GM19193 (cell line): ENCODE measurements around the gene PWP2.

ENCODE experiments used
- POLR2A ChIP-seq: IDR thresholded peaks from 4 replicates; pipeline ENCODE4 v1.6.1; 2011; ENCODE audit not compliant: insufficient read depth, insufficient read length; ENCODE audit errors: extremely low read depth

Gene PWP2

DNA sequence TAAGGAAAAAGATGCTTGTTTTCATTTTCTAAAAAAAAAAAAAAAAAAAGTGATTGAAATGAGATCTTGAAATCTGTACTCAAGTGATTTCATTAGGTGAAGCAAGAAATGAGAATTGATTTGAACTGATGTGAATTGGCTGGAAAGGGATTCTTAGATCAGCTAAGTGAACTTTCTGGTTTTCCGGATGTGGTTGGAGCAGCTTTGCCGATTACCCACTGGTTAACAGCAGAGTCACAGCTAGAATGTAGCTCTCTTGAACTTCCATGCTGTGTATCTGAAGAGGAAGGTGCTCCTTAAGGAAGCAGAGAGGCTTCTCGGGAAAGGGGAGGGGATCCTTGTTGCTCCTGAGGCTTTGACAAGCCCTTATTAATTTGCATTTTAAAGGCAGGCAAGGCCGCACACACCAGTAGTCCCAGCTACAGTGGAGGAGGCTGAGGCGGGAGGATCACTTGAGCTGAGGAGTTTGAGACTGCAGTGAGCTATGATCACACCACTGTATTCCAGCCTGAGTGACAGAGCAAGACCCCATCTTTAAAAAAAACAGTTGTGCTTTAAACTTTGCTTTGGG, 28.7 kb upstream of the PWP2 start:
- TF ChIP-seq POLR2A: no peak

DNA sequence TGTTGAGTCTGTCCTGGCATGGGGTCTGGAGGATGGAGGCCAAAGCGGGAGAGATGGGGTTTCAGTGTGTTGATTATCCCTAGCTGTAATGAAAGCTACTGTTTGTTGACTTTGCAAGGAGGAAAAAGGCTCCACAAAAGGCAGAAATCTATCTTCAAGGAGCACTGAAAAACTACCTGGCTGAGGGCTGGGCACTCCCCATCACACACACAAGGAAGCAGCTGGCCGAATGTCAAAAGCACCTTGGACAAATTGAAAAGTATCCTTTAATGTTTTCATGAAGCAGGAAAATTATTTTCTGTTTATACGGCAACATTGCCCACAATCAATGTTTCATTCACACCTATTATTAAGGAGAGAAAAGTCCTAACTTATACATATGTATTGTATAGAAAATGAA, 27.8 kb upstream of the PWP2 start:
- no peak for TF ChIP-seq POLR2A

DNA sequence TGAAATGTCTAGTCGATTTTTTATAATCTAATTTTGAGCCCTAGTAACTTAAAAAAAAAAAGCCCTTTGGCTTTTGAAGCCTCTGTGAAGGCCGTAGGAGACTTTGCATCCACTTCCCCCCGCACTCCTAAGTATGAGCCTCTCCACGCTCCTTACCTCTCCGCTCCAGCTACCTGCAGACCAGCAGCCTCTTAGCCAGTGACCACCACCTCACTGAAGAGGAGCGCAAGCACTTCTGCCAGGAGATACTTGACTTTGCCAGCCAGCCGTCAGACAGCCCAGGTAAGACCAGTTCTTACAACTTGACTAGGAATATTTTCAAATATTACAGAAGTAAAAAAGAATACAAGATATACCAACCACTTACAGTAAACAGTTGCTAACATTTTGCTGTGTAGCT, 27.4 kb upstream of the PWP2 start:
- no peak for TF ChIP-seq POLR2A

DNA sequence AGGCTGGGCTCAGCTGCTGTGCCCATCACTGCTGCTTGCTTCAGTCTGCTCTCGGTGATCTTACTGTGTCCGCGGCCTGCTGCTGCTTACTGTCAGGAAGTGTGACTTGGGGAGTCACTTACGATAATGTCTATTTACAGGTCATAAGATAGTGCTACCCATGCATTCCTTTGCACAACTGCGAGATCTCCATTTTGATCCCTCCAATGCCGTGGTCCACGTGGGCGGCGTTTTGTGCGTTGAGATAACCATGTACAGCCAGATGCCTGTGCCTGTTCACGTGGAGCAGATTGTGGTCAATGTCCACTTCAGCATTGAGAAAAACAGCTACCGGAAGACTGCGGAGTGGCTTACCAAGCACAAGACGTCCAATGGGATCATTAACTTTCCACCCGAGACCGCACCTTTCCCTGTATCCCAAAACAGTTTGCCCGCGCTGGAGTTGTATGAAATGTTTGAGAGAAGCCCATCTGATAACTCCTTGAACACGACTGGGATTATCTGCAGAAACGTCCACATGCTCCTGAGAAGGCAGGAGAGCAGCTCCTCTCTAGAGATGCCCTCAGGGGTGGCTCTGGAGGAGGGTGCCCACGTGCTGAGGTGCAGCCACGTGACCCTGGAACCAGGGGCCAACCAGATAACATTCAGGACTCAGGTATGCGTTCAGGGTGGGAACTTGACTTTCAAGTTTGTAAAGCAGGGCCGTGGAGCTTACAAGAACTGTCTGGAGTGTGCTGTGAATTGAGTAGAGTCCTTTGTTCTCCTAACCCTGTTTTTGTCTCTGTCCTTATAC, 24.4 kb upstream of the PWP2 start:
- no peak for TF ChIP-seq POLR2A

DNA sequence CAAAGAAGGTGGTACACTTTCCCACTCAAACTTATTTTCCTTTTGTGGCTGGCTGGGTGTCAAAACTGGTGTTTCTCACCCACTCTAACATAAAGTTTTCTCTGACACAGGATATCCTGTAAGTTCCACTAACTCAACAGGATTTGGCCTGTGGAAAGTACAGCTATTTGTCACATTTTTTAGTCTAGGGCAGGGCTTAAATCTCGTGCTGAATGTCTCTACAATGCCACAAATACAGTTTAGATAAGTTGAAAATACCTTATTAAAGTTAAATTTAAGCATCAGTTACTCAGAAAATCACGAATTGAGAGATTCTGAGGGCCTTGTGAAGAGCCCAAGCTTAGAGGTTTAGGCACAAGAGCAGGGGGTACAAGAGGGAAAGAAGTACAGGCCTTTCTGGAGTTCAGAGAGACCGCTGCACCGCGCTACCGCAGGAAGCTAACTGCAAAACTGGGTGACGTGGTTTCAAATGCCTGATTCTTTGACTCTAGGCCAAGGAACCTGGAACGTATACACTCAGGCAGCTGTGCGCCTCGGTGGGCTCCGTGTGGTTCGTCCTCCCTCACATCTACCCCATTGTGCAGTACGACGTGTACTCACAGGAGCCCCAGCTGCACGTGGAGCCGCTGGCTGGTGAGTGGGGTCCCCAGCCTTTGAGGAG, 23.4 kb upstream of the PWP2 start:
- TF ChIP-seq POLR2A: no peak

DNA sequence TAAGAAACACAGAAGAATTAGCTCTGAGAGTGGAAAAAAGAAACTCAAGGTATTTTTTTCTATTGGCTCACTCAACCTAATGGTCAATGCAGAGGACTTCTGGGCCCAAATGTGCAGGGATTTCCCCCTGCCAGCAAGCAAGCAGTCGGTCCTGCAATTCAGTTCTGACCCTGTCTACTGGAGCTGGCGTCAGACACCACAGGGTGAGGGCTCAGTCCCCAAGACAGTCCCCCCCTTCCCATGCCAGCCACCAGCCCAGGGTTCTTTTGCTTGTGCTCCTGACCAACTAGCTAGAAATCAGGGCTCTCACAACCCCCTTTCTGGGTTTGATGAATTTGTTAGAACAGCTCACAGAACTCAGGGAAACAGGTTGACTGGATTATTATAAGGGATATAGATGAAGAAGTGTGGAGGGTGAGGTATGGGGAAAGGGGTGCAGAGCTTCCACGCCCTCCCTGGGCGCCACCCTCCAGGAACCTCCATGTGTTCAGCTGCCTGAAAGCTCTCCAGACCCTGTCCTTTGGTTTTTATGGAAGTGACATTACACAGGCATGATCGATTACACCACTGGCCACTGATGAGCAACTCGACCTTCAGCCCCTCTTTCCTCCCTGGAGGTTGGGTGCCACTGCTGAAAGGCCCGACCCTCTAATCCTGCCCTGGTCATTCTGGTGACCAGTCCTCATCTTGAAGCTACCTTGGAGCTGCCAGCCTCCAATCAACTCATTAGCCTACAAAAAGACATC, 22.5 kb upstream of the PWP2 start:
- TF ChIP-seq POLR2A: no peak

DNA sequence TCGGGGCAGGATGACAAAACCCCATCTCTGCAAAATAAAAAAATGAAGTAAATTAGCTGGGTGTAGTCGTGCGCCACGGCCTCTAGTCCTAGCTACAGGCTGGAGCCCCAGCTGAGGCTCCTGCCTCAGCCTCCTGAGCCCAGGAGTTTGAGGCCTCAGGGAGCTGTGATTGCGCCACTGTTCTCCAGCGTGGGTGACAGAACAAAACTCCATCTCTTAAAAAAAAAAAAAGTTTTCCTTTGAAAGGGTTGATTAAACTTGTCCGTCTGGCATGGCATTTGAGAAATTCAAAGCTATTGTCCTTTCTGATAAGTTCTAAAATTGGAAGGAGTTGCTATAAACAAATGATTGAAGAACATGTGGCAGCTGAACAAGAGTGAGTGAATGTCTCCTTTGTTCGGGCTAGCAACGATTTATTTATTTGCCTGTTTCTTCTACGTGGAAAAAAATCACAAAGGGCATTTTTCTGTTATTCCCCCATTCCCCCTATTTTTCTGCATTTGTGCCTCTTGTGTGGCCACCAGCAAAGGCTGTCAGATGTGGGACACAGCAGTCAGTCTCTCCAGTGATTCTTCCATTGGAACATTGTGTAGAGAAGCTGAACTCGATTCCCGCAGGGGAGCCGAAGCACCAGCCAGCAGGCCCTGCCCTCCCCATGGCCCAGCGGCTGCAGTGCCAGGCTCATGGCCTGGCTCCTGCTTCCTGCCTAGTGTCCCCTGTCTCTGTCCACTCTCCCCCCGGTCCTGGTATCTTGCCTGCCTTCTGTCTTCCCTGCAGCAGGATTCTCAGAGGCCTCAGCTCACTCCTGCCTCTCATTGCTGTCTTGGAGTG, 21.5 kb upstream of the PWP2 start:
- TF ChIP-seq POLR2A: no peak

GRCh38 chr21:44086636-44087425, 20.4 kb upstream of the PWP2 start:
- no peak for TF ChIP-seq POLR2A

DNA sequence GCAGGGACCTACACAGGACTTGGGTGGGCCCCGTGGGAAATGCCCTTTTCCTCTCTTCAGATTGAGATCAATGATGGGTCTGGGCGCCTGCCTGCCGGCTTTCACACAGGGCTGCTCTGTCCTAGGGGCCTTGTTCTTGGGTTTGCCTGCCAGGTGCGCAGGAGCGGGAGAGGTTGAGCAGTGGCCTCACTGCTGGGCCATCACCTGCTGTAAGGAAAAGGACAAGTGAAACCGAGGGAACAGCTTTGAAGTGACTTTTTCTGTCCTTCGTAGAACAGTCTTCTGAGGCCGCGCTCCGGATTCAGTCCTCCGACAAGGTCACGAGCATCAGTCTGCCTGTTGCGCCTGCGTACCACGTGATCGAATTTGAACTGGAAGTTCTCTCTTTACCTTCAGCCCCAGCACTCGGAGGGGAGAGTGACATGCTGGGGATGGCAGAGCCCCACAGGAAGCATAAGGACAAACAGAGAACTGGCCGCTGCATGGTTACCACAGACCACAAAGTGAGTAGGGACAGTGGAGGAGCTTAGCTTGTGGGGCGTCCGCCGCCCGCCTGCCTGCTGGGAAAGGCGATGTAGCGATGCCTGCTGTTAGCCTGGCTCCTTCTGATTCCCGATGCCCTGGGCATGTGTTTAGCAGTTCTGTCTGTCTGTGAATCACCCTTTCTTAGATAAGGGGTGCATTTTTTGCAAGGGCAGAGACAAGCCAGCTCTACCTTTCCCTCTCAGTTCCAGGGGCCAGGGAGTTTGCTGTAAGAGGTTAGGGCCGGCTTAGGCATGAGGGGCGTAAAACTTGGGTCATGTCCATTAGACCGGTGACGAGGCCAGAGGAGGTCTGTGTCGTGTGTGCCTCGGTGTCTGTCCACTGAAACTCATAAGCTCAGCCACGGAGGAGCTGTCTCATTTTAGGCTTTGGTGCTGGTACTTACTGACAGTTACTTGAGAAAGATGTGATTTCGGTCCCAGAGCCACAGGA, 19.5 kb upstream of the PWP2 start:
- no peak for TF ChIP-seq POLR2A

DNA sequence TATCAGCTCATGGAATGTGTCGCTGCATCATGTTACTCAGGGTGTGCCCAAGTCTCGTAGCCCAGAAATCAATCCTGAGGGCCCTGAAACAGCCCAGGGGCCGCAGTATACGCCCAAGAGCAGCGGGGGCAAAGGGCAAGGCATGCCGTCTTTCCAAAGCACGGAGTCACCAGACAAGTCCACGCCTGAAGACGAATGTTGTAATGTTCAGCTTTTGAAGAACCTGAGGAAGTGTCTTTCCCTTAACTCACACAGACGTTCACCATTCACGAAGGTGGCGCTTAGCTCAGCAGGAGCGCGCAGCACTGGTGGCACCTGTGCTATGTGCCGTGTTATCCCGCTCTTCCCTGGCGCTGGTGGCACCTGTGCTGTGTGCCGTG, 18.8 kb upstream of the PWP2 start:
- TF ChIP-seq POLR2A: no peak

DNA sequence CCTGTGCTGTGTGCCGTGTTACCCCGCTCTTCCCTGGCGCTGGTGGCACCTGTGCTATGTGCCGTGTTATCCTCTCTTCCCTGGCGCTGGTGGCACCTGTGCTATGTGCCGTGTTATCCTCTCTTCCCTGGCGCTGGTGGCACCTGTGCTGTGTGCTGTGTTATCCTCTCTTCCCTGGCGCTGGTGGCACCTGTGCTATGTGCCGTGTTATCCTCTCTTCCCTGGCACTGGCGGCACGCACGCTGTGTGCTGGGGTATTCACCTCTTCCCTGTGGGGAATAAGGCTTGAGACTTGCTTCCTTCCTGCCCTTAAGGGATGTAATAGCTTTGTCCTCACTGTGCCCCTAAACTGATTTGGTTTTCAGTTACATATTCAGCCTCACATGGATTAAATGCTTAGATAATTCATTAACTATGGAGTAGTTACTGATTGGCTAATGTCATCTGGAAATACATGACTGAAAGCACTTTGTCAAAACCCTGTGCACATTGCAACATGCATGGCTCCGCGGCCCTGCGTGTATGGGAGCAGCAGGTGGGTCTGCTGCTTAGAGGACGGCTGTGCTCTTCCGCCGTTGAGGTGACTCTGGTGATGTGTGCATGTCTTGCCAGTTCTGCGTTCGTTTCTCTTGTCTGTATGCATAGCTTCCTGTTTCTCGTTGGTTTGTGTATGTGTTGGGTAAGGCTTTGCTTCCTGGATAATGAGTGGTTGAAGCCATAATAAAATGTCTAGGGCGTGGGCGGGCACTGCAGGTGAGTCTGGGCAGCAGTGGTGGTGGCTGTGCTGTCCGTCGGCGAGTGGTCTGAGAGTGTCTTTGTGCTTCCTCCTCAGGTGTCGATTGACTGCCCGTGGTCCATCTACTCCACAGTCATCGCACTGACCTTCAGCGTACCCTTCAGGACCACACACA, 17.9 kb upstream of the PWP2 start:
- TF ChIP-seq POLR2A: no peak

DNA sequence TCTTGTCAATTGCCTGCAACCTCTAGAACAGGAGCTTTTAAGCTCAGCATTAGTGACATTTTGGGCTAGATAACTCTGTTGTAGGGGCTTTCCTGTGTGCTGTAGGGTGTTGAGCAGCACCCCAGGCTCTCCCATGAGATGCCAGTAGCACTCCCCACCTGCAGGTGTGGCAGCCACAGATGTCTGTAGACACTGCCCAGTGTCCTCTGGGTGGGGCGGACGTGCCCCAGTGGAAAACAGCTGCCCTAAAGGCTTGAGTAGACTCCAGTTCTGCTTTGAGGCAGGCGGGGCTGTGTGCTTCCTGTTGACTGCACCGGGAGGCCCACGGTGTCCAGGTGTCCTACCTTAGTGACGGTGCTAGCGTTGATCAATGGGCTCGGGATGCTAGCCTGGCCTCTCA, 16.9 kb upstream of the PWP2 start:
- no peak for TF ChIP-seq POLR2A

DNA sequence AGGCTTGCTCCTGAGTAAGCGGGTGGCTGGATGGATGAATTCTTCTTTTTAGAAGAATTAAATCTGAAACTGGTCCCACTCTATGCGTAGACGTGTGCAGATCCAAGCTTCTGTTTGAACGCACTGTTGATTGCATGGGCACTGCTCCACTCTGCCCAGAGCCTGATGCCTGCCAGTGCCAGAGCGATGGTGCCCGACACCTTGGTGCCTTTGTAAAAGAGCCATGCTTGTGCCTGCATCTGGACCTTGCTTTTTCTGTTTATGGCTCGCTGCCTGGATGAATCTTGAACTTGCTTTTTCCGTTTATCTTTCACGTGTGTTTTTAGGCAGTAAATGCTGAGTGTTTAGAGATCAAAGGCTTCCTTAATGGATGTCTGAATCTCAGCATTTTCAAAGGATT, 15.0 kb upstream of the PWP2 start:
- TF ChIP-seq POLR2A: no peak
